Epidermal melanocyte (primary cell): Measurements from ENCODE around the gene FBXL4.

Experiments used
- DNase-seq: peaks from one replicate; pipeline ENCODE4 v3.0.0; 2011; ENCODE audit warnings: low spot score; ENCODE audit not compliant: insufficient read length

The FBXL4 gene

GRCh38 chr6:98887650-98888049, 60.1 kb downstream of the FBXL4 start:
- DNase-seq: no peak

- no peak for DNase-seq
Measured at GRCh38 chr6:98885330-98885729, 62.4 kb downstream of the FBXL4 start.

GRCh38 chr6:98880486-98880885, 67.3 kb downstream of the FBXL4 start:
- no peak for DNase-seq

GRCh38 chr6:98877250-98877649, 70.5 kb downstream of the FBXL4 start:
- DNase-seq: no peak

GRCh38 chr6:98875375-98875774, 72.4 kb downstream of the FBXL4 start:
- DNase-seq: no peak

DNA sequence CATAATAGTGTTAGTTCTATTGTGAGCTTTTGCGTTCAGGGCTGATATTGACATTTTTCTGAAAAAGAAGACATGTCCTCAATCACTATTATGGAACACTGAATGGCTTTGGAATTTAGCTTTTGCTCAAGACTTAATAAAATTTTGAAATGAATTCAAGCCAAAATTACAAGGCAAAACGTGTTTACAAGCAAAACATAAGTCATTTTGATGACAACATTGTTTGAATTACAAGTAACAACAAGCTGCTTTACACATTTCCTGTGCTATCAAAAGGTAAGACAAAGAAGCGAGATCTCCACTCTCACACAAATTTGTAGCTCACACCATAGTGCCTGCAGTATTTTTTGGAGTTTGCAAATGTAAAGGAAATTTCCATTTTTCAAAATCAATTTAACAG, 75.9 kb downstream of the FBXL4 start:
- no peak for DNase-seq

DNA sequence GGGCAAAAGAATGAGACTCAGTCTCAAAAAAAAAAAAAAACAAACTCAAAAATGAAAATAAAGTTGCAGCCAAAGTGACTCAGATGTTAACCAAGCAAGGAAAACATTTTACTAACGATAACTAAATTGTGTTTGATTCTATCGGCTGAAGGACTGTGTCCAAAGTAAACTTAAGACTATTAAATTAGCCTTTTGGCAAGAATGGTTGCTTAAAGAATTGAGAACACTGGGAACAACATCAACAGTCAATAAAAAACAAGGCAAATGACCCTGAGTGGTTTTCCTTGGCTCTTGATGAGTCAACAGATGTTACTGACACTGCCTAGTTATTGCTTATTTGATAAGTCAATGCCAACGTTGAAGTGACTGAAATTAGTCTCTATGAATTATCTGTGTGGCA, 76.7 kb downstream of the FBXL4 start:
- no peak for DNase-seq

- no peak for DNase-seq
Measured at GRCh38 chr6:98864497-98864896, 83.2 kb downstream of the FBXL4 start.

DNA sequence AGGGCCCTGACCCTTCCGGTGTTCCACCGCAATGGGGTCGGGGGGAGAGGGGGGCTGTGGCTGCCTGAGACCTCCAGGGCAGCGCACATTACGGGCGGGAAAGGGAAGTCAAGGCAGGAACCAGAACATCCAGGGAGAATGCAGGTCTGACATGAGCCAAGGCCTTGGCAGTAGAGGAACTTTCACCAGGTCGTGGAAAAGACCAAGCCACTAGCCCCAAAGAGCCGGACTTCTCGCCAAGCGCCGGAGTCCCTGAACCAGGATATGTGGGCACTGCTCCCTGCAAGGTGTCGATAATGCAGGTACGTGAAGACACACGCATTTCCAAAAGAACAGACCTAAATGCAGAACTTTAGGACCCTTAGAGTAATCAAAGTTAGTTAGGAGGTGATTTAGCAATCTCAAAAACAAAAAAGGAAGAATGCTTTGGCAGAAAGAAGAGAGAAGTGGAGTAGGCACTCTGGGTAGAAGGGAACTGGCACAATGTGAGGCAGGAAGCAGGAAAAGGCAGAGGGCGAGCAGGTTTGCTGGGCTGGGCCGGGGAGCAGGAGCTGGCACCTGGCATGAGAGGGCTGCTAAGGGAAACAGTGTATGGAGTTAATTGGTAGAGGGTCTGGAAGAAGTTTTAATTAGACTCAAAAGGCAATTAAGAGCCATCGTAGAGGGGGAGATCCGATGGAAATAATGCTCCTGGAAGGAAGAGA, 99.1 kb downstream of the FBXL4 start:
- DNase-seq: no peak

GRCh38 chr6:98847779-98848538, 99.8 kb downstream of the FBXL4 start:
- DNase-seq: no peak

DNA sequence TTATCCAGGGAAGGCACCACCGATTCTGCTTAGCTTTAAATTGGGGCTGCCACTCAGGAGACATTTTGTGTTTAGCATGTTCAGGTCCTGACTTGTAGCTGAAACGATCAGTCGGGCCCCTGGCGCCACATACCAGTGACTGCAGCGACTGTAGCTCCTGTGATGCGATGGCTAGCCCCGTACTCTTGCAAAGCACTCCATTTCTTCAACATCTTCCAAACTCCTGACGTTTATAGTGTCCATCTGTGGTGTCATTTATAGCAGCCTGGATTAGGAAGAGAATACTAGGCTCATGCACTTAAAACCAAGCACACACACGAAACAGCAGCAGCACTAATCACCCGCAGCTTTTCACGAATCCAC, 100.3 kb downstream of the FBXL4 start:
- no peak for DNase-seq

DNA sequence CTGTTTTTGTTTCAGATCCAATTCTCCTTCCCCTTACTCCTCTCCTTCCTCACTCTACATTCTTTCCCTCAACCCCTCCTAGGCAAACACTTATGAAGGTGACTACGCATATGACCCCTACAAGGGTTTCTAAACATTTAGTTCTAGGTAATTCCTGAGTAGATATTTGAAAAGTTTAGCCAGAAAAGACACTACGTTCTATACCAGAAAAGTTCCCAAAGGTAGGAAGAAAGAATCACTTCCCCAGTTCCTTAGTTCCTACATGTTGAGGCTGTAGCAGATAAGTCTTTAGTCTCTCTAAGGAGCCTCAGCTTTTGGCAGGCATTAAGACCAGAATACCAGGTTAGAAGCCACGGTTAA, 101.7 kb downstream of the FBXL4 start:
- DNase-seq: no peak

GRCh38 chr6:98845211-98846020, 102.3 kb downstream of the FBXL4 start:
- peak; percentile 90 for DNase-seq

- no peak for DNase-seq
Measured at GRCh38 chr6:98844244-98845210, 103.2 kb downstream of the FBXL4 start.

DNA sequence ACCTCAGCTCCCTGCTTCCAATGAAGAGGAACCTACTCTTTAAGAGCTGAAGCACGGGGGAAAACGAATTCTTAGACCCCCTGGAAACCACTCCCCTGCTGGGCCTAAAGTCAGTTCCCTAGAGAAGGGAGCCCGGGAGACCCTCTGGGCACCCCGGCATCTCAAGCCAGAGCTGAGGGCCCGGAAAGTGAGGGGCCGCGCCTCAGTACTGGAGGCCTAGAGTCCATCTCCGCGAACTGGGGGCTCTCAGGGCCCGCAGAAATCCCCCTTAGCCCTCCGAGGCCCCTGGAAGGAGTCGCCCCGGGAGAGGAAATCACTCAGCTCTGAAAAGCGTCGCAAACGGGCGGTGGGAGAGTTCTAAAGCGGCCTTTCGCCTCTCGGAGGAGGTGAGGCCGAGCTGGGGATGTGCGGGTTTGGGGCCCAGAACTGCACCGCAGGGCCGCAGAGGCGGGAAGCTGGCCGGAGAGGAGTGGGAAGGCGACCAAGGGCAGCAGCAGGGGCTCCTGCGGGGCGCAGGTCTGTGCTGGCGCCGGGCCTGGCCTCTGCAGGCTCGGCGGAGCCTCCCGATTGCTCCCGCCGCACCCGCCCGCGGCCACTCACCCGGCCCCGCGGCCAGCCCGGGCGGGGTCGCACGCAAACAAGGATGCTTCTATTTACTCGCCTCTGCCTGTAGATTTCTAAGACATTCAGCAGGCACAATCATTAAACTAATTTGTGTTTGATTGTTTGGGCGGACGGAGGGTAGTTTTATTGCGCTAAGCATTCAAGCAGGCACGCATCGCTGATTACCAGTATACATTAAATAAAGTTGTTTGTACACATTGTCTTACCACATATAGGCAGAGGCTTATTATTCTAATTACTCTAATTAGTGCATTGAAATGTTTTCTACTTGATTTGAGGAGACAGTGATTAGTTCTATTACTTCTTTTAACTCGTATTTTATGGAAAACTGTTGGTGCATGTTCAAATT, 104.2 kb downstream of the FBXL4 start:
- no peak for DNase-seq

GRCh38 chr6:98842342-98843180, 105.2 kb downstream of the FBXL4 start:
- DNase-seq: no peak

DNA sequence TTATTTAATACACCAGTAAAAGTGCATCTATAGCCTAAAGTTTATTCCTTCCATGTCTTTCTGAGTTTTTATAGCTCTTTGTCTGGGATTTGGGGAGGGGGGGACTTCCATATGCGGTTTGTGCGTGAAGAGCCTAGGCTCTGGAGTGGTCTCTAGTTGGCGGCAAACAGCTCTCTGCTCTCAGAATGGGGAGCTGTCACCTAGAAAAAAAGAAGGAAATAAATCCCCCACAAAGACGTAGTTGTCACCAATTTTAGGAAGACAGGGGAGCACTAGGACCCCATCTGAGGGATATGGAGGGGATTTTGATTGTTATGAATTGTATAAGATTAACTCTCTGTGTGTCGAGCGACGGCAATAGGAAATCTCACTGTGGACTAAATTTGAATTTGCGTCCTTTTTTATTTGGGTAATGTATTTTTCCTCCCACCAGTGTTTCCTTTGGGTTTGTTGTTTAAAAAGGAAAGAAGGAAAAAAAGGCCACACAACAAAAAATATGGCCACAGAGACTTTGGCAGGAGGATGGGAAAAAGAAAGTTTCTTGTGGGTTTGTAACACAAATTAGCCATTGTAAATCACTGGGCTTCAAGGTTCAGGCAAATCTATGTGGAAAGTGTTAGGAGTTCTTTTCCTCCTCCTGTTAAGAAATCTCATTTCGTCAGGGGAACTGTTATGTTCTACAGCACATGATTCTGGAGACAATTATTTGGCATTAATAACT, 106.0 kb downstream of the FBXL4 start:
- DNase-seq: no peak

GRCh38 chr6:98840996-98841513, 106.7 kb downstream of the FBXL4 start:
- no peak for DNase-seq
